Activated B cell treated with CpG ODN at 0.5 μM for 24 hours (primary cell): ENCODE measurements around the gene OR1L8. TPM values are rescaled to one million over a fixed set of nuclear protein-coding genes. Genes with fewer than 3 reads are reported as not detected.

Experiments used
- ATAC-seq: fragments of 200-7000 bp; cut with Tn5 transposase; one replicate; pipeline ENCODE4 v1.10.0; 2021; ENCODE audit warnings: low read depth, mild to moderate bottlenecking, moderate library complexity
- CTCF ChIA-PET: fragments of 350-600 bp; sonication (Branson Sonifier 250); formaldehyde crosslinking; loops from one replicate; lab custom pipeline; 2021; ENCODE audit warnings: antibody characterized with exemption; lab: Charles Lee
- POLR2A ChIA-PET: fragments of 350-600 bp; sonication (Branson Sonifier 250); formaldehyde crosslinking; loops from one replicate; lab custom pipeline; 2021; ENCODE audit warnings: antibody characterized with exemption; lab: Charles Lee
- DNase-seq: peaks from one replicate; pipeline ENCODE4 v3.0.0; 2022
- H3K27ac Mint-ChIP-seq: one replicate; pipeline ENCODE4 v1.8.0; 2020; ENCODE audit warnings: mixed read lengths
- H3K27me3 Mint-ChIP-seq: one replicate; pipeline ENCODE4 v1.8.0; 2021; ENCODE audit warnings: mixed read lengths
- H3K36me3 Mint-ChIP-seq: one replicate; pipeline ENCODE4 v1.8.0; 2021; ENCODE audit warnings: low read depth, mixed read lengths
- H3K4me1 Mint-ChIP-seq: one replicate; pipeline ENCODE4 v1.8.0; 2021; ENCODE audit warnings: mixed read lengths
- H3K4me3 Mint-ChIP-seq: one replicate; pipeline ENCODE4 v1.8.0; 2020; ENCODE audit warnings: mild to moderate bottlenecking, mixed read lengths
- H3K9me3 Mint-ChIP-seq: one replicate; pipeline ENCODE4 v1.8.0; 2020; ENCODE audit warnings: mixed read lengths
- CTCF ChIP-seq: fragments of 200-600 bp; IDR thresholded peaks from one replicate; pipeline ENCODE4 v1.8.0; 2022; ENCODE audit warnings: antibody characterized with exemption, mild to moderate bottlenecking
- intact Hi-C: fragments of 100-400 bp; cut with micrococcal nuclease; formaldehyde crosslinking; loops from one replicate; pipeline ENCODE4 v1.15.1; 2024
- total RNA-seq: library from RNA; stranded (reverse); gene quantifications from 2 replicates; pipeline ENCODE4 v1.2.3, GENCODE V29; 2022

OR1L8 gene
- total RNA-seq, 1 donor from 2014 or later = not detected

- no peak overlapping the region for H3K4me3 Mint-ChIP-seq
Observed at GRCh38 chr9:122562134-122562760, 20.9 kb downstream of the OR1L8 start.

GRCh38 chr9:122561446-122561845 lies 21.7 kb downstream of the OR1L8 start:
- TF ChIP-seq CTCF = no peak
- no peaks in the 10 kb centered on the region for H3K36me3 Mint-ChIP-seq
- DNase-seq (no peak), ATAC-seq (no peak)
- no peaks in the 10 kb centered on the region for H3K4me1 Mint-ChIP-seq
- H3K27me3 Mint-ChIP-seq = peaks cover 35% of the 10 kb centered on the region
- POLR2A ChIA-PET = no interaction called here
- intact Hi-C loops = no loop called here
- CTCF ChIA-PET = no interaction called here
- no peak overlapping the region for H3K27ac Mint-ChIP-seq
- peaks cover 14% of the 10 kb centered on the region for H3K9me3 Mint-ChIP-seq
- no peak overlapping the region for H3K4me3 Mint-ChIP-seq

More at GRCh38 chr9:122562134-122562760, 20.9 kb downstream of the OR1L8 start:
- intact Hi-C loops = no loop called here
- ATAC-seq = no peak
- CTCF ChIA-PET = no interaction called here
- peaks cover 14% of the 10 kb centered on the region for H3K9me3 Mint-ChIP-seq
- no peak for DNase-seq
- peaks cover 35% of the 10 kb centered on the region for H3K27me3 Mint-ChIP-seq
- POLR2A ChIA-PET = no interaction called here
- no peak for TF ChIP-seq CTCF
- H3K4me1 Mint-ChIP-seq = no peaks in the 10 kb centered on the region
- no peak overlapping the region for H3K27ac Mint-ChIP-seq
- no peaks in the 10 kb centered on the region for H3K36me3 Mint-ChIP-seq

- H3K4me1 Mint-ChIP-seq = no peaks in the 10 kb centered on the region
- no peak within 1 kb of the TSS for H3K4me3 Mint-ChIP-seq
- intact Hi-C loops = no loop called here
- H3K27ac Mint-ChIP-seq = no peak within 1 kb of the TSS
- POLR2A ChIA-PET = no interaction called here
- CTCF ChIA-PET = no interaction called here
- no peak for DNase-seq
- H3K27me3 Mint-ChIP-seq = peaks cover 28% of the 10 kb centered on the region
- no peaks in the 10 kb centered on the region for H3K36me3 Mint-ChIP-seq
- no peaks in the 10 kb centered on the region for H3K9me3 Mint-ChIP-seq
- ATAC-seq = no peak
- TF ChIP-seq CTCF = no peak
Observed at GRCh38 chr9:122552812-122553211, 30.4 kb downstream of the OR1L8 start, which contains the start of gene OR1N2. Gene OR1N2 (plus strand): TSS chr9:122553112. CDS start chr9:122553212, 100 bp downstream.

- DNase-seq (no peak), ATAC-seq (no peak)
- no peak overlapping the region for H3K4me3 Mint-ChIP-seq
- POLR2A ChIA-PET = no interaction called here
- peaks cover 28% of the 10 kb centered on the region for H3K27me3 Mint-ChIP-seq
- H3K27ac Mint-ChIP-seq = no peak overlapping the region
- TF ChIP-seq CTCF = no peak
- H3K4me1 Mint-ChIP-seq = no peaks in the 10 kb centered on the region
- CTCF ChIA-PET = no interaction called here
- intact Hi-C loops = no loop called here
- no peaks in the 10 kb centered on the region for H3K9me3 Mint-ChIP-seq
- H3K36me3 Mint-ChIP-seq = no peaks in the 10 kb centered on the region
Observed at GRCh38 chr9:122551371-122551770, 31.8 kb downstream of the OR1L8 start.

- intact Hi-C loops = no loop called here
- no peak for TF ChIP-seq CTCF
- POLR2A ChIA-PET = no interaction called here
- H3K4me1 Mint-ChIP-seq = no peaks in the 10 kb centered on the region
- H3K27me3 Mint-ChIP-seq = peaks cover 25% of the 10 kb centered on the region
- H3K9me3 Mint-ChIP-seq = no peaks in the 10 kb centered on the region
- no peaks in the 10 kb centered on the region for H3K36me3 Mint-ChIP-seq
- DNase-seq = no peak
- CTCF ChIA-PET = no interaction called here
- no peak overlapping the region for H3K27ac Mint-ChIP-seq
- no peak overlapping the region for H3K4me3 Mint-ChIP-seq
- ATAC-seq = no peak
Observed at GRCh38 chr9:122546196-122546595, 37.0 kb downstream of the OR1L8 start.
